SIG-M5 (cell line): ENCODE measurements around the gene B3GALNT1.

Source experiments
- DNase-seq: peaks from one replicate; lab custom pipeline; 2025; lab: John Stamatoyannopoulos, UW

Gene B3GALNT1

DNA sequence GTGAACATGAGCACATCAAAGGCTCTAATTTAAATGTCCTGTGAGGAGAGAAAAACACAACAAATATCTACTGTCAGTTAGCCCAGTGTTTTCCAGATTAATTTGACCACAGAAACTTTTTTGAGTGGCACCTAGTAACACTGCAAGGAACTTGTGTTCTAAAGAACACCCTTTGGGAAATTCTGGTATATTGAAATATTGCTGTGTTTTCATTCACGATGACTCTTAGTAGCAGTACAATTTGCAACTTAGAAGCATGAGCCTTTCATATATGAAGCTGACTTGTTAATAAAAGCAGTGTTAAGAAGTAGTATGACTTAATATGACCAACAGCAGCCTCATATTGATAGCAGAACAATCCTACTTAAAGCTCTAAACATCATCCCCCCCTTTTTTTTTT, 32.0 kb downstream of the B3GALNT1 start:
- no peak for DNase-seq

- no peak for DNase-seq
Observed at GRCh38 chr3:161072751-161073150, 32.4 kb downstream of the B3GALNT1 start.

- no peak for DNase-seq
Observed at GRCh38 chr3:161072211-161072621, 32.9 kb downstream of the B3GALNT1 start.

GRCh38 chr3:161070980-161071663, 34.0 kb downstream of the B3GALNT1 start:
- no peak for DNase-seq

GRCh38 chr3:161070252-161070930, 34.8 kb downstream of the B3GALNT1 start:
- no peak for DNase-seq

GRCh38 chr3:161069511-161070251, 35.5 kb downstream of the B3GALNT1 start:
- peak; percentile 86 for DNase-seq

DNA sequence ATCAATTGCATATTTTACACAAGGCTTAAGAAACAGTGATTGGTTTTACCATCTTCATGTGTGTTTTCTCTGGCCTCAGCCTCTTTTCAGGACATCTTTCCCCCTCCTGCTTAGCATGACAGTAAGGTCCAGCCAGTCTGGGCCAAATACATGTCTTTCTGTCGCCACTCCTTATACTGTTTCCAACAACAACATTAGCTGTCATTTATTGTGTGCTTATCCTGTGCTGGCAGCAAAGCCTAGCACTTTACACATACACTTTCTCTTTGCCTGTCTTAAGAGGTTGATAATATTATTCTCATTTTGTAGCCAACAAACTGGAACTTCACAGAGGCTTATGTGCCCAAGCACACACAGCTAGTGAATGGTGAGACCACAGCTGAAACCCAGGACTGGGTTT, 37.8 kb downstream of the B3GALNT1 start:
- DNase-seq: no peak

DNA sequence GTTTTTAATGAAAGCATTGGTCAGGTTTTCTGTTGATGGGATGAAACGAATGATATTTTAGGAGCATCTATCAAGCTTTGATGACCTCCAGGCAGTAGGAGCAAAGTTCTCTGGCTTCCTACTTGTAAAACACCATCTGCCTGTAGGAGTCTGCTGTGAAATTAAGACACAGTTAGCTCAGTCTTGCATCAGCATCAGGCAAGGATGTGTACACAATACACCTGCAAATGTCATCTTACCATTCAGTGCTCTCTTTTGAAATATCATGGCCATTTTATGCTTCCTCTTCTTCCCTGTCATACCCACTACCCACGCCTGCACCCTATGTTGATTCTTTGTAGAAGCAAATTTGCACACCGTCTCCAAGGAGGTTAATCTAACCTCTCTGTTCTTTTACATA, 38.2 kb downstream of the B3GALNT1 start:
- peak; percentile 21 for DNase-seq

DNA sequence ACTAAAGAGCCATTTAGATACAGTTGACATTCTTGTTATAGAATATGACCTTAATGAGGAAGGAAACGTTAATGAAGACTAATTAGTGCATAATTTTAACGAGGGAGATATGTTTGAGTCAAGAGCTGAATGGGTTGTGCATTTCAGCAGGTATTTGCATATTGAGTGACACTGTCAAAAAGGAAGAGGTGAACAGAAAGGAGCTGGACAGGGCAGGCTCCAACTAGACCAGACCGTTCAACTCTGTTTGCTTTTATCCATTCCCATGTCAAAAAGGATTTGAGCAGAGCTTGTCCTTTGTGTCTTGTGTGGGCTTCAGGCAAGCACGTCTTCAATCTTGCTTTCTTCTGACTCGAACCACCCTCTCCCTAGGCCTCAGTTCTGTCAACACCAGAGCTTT, 40.7 kb downstream of the B3GALNT1 start:
- DNase-seq: no peak

DNA sequence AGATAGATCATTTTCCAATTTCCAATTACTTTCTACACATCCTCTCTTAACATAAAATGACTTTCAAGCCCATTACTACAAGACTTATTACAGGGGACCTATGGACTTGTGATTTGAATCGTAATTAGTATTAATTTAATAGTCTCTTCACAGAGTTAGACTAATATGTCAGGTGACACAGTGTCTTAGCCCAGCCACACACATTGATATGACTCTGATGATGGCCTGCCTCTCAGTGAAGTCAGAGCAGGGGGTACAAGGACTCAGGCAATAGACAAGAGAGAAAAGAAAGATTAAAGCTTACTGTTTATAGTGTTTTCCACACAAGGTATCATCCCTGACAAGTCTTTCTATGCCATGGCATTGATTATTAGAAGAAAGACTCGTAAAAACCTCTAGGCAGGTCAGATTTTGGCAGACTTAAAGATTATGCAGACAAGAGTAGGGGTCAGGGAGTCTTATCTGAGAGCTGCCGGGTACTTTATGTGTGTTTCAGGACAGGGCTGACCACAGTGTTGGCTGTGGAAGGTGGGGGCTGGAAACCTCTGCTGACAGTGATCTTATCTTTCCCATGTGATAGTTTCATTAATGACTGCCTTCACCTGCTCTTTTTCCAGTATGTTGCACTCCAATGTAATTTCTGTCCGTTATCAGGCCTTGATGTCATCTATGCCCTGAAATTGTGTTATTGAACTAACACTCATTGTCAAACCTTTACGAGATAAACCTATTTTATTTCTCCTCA, 50.1 kb downstream of the B3GALNT1 start:
- no peak for DNase-seq

GRCh38 chr3:161051856-161052255, 53.3 kb downstream of the B3GALNT1 start:
- DNase-seq: no peak

- DNase-seq: no peak
Observed at GRCh38 chr3:161050935-161051334, 54.2 kb downstream of the B3GALNT1 start.

GRCh38 chr3:161049683-161050248, 55.4 kb downstream of the B3GALNT1 start:
- no peak for DNase-seq

GRCh38 chr3:161043336-161044035, 61.7 kb downstream of the B3GALNT1 start:
- no peak for DNase-seq

DNA sequence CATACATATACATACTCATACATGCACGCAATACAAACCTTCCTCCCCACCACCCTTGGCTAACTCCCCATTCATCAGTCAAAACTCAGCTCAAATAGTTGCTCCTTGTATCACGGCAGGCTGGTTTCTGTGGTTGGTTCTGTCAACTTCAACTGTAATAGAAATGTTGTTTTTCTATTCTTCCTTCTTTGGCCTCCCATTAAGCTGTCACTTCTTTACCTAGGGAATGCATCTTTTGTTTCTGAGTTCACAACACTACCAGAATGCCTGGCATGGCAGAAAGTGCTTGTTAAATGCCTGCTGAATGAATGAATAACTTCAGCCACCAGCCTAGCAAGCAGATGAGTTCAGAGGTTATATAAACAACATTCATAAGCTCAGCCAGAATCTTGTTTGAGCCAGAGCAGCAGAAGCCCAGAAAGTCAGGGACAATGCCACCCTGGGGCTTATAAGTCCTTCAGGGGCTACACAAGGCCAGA, 63.1 kb downstream of the B3GALNT1 start:
- DNase-seq: no peak

GRCh38 chr3:161038725-161039124, 66.4 kb downstream of the B3GALNT1 start:
- no peak for DNase-seq

DNA sequence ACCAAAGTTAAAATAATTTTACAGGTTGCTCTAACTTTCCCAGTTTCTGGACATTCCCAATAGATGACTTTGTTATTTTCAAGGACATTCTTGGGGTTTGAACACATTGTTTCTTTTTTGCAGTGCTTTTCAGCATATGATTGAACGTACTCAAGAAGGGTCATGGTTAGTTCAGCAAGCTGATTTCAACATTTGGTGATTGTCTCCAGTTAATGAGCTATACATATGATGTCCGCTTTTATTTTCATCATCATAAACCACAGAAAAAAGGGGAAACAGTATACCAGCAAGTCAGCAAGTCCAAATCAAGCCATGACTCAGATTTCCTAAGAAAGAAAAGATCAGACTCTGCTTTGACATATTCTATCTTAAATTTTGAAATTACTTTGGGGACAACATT, 69.4 kb downstream of the B3GALNT1 start:
- peak; percentile 88 for DNase-seq

GRCh38 chr3:161034913-161035550, 70.1 kb downstream of the B3GALNT1 start:
- peak; percentile 46 for DNase-seq
